Measurements from ENCODE around the gene PDE1A.
"Not testable (repeated sequence)": the region's sequence is repeated elsewhere in the genome, so short reads cannot be mapped to it uniquely, and the experiment has no call there.

PDE1A gene

DNA sequence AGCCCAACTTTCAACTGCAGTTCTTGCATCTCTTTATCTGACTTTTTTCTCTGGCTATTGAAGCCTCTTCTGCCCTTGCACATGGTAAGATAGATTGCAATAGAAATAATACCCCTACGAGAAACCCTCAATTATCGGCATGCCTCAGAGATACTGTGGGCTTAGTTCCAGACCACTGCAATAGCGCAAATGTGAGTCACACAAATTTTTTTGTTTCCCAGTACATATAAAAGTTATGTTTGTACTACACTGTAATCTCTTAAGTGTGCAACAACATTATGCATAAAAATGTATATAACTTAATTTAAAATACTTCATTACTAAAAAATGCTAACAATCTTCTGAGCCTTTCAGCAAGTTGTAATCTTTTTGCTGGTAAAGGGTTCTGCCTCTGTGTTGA is 124.7 kb downstream of the PDE1A start:
- no peak for DNase-seq (ENCODE audit: insufficient read length, low spot score)
- FAIRE-seq = peak; percentile 87
- TF ChIP-seq POLR2A (IDR thresholded peaks at IDR 0.05; ENCODE audit: low read depth, low read length) = no peak

GRCh38 chr2:182301093-182301492 is 125.7 kb downstream of the PDE1A start:
- no peak for TF ChIP-seq POLR2A (IDR thresholded peaks at IDR 0.05; ENCODE audit: low read depth, low read length)
- FAIRE-seq (no peak), DNase-seq (ENCODE audit: insufficient read length, low spot score) (no peak)

DNA sequence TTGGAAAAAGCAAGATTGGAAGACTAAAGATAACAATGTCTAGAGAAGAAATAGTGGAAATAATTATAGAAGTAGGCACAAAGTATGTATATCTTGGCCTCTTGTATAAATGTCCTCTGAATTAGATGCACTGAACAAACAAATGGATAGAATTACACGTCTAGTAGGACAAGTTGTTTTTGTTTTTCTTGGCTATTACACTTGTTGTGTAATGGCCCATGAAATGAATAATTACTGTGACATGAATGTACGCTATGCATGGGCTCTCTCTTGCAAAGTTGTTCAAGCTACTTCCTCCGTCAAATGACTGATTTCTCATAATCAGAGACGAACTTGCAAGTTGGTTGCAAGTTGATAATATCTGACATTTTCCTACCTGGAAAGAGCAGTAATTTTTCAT is 126.2 kb downstream of the PDE1A start:
- FAIRE-seq (peak; percentile 77), DNase-seq (ENCODE audit: insufficient read length, low spot score) (no peak)
- TF ChIP-seq POLR2A (IDR thresholded peaks at IDR 0.05; ENCODE audit: low read depth, low read length) = no peak

- DNase-seq (ENCODE audit: insufficient read length, low spot score) (no peak), FAIRE-seq (no peak)
- no peak for TF ChIP-seq POLR2A (IDR thresholded peaks at IDR 0.05; ENCODE audit: low read depth, low read length)
Measured at GRCh38 chr2:182299632-182300031, 127.2 kb downstream of the PDE1A start.

DNA sequence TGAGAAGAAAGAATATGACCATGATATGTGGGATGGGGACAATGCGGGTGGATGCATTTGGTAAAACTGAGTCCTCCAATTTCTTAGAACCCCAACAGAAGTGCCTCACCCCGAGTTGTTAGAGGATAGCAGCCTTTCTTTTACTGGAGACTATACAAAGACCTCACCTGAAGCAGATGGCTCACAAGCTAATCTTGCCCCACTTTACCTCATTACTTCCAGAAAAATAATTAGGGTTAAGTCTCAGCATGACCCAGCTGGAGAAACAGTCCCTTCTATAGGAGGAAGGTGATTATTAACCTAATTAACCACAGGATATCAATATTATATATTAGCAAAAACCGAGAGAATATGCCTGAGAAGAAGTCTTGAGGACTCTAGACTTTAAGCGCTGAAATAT is 128.4 kb downstream of the PDE1A start:
- no peak for TF ChIP-seq POLR2A (IDR thresholded peaks at IDR 0.05; ENCODE audit: low read depth, low read length)
- no peak for FAIRE-seq
- DNase-seq (ENCODE audit: insufficient read length, low spot score) = no peak

DNA sequence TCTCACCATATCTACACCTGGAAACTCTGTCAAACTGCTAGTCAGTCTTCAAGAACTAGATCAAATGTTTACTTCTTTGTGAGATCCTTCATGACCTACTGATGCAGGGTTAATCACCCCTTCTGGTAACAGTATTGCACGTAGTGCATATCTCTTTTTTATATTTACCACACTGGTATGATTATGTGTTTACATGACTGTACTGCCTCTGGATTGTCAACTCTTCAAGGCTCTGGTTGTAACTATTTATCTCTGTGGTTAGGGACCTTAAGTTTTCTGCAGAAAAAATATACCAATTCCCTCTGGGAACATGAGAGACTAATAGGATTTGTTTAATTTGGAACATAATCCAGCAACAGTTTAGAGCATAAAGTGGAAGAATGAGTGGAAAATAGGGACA is 135.5 kb downstream of the PDE1A start:
- TF ChIP-seq POLR2A (IDR thresholded peaks at IDR 0.05; ENCODE audit: low read depth, low read length) = no peak
- no peak for DNase-seq (ENCODE audit: insufficient read length, low spot score)
- no peak for FAIRE-seq

GRCh38 chr2:182283512-182283911 is 143.3 kb downstream of the PDE1A start:
- peak; percentile 36 for FAIRE-seq
- DNase-seq (ENCODE audit: insufficient read length, low spot score) = no peak
- TF ChIP-seq POLR2A (IDR thresholded peaks at IDR 0.05; ENCODE audit: low read depth, low read length) = no peak

GRCh38 chr2:182281276-182281675 is 145.6 kb downstream of the PDE1A start:
- TF ChIP-seq POLR2A (IDR thresholded peaks at IDR 0.05; ENCODE audit: low read depth, low read length) = no peak
- FAIRE-seq = peak; percentile 45
- DNase-seq (ENCODE audit: insufficient read length, low spot score) = no peak

GRCh38 chr2:182280118-182280517 is 146.7 kb downstream of the PDE1A start:
- TF ChIP-seq POLR2A (IDR thresholded peaks at IDR 0.05; ENCODE audit: low read depth, low read length) = no peak
- FAIRE-seq (no peak), DNase-seq (ENCODE audit: insufficient read length, low spot score) (no peak)

DNA sequence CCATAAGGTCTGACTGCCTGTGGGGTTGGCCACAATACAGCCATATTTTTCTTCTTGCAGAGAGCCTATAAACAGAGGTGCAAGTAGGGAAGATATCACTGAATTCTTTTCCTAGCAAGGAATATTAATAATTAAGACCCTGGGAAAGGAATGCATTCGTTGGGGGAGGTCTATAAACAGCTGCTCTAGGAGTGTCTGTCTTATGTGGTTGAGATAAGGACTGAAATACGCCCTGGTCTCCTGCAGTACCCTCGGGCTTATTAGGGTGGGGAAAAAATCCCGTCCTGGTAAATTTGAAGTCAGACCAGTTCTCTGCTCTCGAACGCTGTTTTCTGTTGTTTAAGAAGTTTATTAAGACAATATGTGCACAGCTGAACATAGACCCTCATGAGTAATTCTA is 150.2 kb downstream of the PDE1A start:
- not testable (repeated sequence) for FAIRE-seq; DNase-seq (ENCODE audit: insufficient read length, low spot score)

GRCh38 chr2:182267971-182268370 is 158.9 kb downstream of the PDE1A start:
- no peak for TF ChIP-seq POLR2A (IDR thresholded peaks at IDR 0.05; ENCODE audit: low read depth, low read length)
- DNase-seq (ENCODE audit: insufficient read length, low spot score) = no peak
- no peak for FAIRE-seq

GRCh38 chr2:182266909-182267308 is 159.9 kb downstream of the PDE1A start:
- DNase-seq (ENCODE audit: insufficient read length, low spot score) = no peak
- FAIRE-seq = no peak
- no peak for TF ChIP-seq POLR2A (IDR thresholded peaks at IDR 0.05; ENCODE audit: low read depth, low read length)

- DNase-seq (ENCODE audit: insufficient read length, low spot score) (no peak), FAIRE-seq (no peak)
Measured at GRCh38 chr2:182265718-182266117, 161.1 kb downstream of the PDE1A start.

DNA sequence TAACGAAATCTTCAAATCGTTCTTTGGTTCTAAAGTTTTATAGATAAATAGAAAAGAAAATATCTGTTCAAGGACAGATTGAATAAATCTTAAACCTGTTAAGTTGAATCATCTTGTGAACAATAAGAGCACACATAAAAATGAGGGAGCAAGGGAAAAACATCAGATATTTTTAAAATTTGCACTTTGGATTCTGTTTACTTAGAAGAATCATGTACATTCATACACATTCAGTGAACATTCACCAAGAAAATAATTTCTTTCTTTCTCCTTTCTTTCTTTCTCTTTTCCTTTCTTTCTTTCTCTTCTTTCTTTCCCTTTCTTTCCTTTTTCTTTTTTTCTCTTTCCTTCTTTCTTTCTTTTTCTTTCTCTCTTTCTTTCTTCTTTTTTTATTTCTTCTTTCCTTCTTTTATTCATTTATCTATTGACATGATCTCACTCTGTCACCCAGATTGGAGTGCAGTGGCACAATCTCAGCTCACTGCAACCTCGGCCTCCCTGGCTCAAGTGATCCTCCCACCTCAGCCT is 164.9 kb downstream of the PDE1A start:
- DNase-seq (ENCODE audit: insufficient read length, low spot score) (no peak), FAIRE-seq (no peak)
- no peak for TF ChIP-seq POLR2A (IDR thresholded peaks at IDR 0.05; ENCODE audit: low read depth, low read length)

More at GRCh38 chr2:182265718-182266117, 161.1 kb downstream of the PDE1A start:
- TF ChIP-seq POLR2A (IDR thresholded peaks at IDR 0.05; ENCODE audit: low read depth, low read length) = no peak

DNA sequence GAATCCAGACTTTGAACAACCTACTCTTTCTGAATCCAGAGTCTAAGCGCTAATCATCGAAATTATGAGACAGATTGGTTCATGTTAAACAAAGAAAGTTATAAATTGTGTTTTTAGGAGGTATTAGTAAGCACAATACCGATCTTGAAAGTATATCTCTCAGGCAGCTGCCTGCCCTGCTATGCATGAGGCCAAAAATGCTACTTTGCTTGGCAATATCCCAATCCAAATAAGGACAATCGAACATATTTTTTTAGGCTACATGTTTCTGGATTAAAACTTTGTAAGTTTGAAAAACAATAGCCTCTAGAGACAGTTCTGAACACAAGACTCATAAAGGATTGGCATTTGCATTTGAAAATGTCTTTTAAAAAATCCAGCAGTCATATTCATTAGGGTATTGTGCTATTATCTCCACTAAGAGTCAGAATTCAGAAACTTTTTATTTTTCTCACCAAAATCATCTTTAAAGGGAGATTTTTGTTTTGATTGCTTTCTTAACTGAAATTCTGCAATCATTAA is 167.1 kb downstream of the PDE1A start:
- no peak for FAIRE-seq
- no peak for DNase-seq (ENCODE audit: insufficient read length, low spot score)
- no peak for TF ChIP-seq POLR2A (IDR thresholded peaks at IDR 0.05; ENCODE audit: low read depth, low read length)

DNA sequence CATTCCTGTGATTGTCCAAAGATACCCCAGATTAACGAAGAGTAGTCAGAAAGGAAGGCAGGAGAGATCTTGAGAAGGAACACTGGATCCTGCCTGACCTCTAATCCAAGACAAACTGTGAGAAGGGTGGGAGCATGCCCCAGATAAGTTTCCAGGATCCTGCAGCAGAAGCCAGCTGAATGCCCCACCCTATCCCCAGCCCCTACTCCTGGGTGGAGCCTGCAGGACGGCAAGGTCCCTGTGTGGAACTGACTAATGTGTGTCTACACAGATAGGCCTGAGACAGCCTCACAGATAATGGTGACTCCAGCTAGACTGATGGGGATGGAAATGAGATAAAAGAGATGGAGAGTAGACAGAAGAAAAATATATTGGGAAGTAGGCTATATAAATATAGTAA is 174.3 kb downstream of the PDE1A start:
- FAIRE-seq = no peak

More for the DNA sequence above, 174.3 kb downstream of the PDE1A start:
- no peak for DNase-seq (ENCODE audit: insufficient read length, low spot score)
- no peak for TF ChIP-seq POLR2A (IDR thresholded peaks at IDR 0.05; ENCODE audit: low read depth, low read length)
